NCI-H446 (cell line): Measurements from ENCODE around the gene PID1.

ENCODE experiments used
- DNase-seq, 2 experiments: peaks; one replicate each; lab custom pipeline; 2025; lab: John Stamatoyannopoulos, UW

The PID1 gene

GRCh38 chr2:229261076-229261475, 10.0 kb downstream of the PID1 start:
- no peak for DNase-seq

GRCh38 chr2:229257985-229258384, 13.1 kb downstream of the PID1 start:
- no peak for DNase-seq

- no peak for DNase-seq
Observed at GRCh38 chr2:229256376-229256775, 14.7 kb downstream of the PID1 start.

- no peak for DNase-seq
Observed at GRCh38 chr2:229254206-229254605, 16.9 kb downstream of the PID1 start.

GRCh38 chr2:229252996-229253395, 18.1 kb downstream of the PID1 start:
- no peak for DNase-seq

- DNase-seq = no peak
Observed at GRCh38 chr2:229252280-229252679, 18.8 kb downstream of the PID1 start.

- DNase-seq = no peak
Observed at GRCh38 chr2:229249536-229249935, 21.6 kb downstream of the PID1 start.

- DNase-seq = no peak
Observed at GRCh38 chr2:229246334-229246733, 24.8 kb downstream of the PID1 start.

- DNase-seq = no peak
Observed at GRCh38 chr2:229244975-229245374, 26.1 kb downstream of the PID1 start.

- no peak for DNase-seq
Observed at GRCh38 chr2:229243890-229244560, 27.1 kb downstream of the PID1 start.

GRCh38 chr2:229240984-229241491, 30.0 kb downstream of the PID1 start:
- no peak for DNase-seq

GRCh38 chr2:229239021-229239420, 32.1 kb downstream of the PID1 start:
- no peak for DNase-seq

GRCh38 chr2:229237270-229237669, 33.8 kb downstream of the PID1 start:
- no peak for DNase-seq

GRCh38 chr2:229235131-229235914, 35.8 kb downstream of the PID1 start:
- no peak for DNase-seq

- no peak for DNase-seq
Observed at GRCh38 chr2:229231885-229232284, 39.2 kb downstream of the PID1 start.

- no peak for DNase-seq
Observed at GRCh38 chr2:229231328-229231868, 39.7 kb downstream of the PID1 start.

- DNase-seq = no peak
Observed at GRCh38 chr2:229230911-229231310, 40.2 kb downstream of the PID1 start.

- DNase-seq = no peak
Observed at GRCh38 chr2:229230256-229230655, 40.8 kb downstream of the PID1 start.

GRCh38 chr2:229226382-229226781, 44.7 kb downstream of the PID1 start:
- DNase-seq = no peak

- DNase-seq = no peak
Observed at GRCh38 chr2:229223107-229223506, 48.0 kb downstream of the PID1 start.

GRCh38 chr2:229221641-229222040, 49.4 kb downstream of the PID1 start:
- DNase-seq = no peak

- no peak for DNase-seq
Observed at GRCh38 chr2:229220254-229220653, 50.8 kb downstream of the PID1 start.

- DNase-seq = no peak
Observed at GRCh38 chr2:229218329-229218921, 52.7 kb downstream of the PID1 start.
